ENCODE measurements around the gene HRH3.
A peak's percentile ranks its signal among the peaks of the same experiment; 100 is the strongest.

HRH3 gene

GRCh38 chr20:62219992-62220665, at the start of gene HRH3:
TSS of gene HRH3 (minus strand) at chr20:62220278. CDS start at chr20:62219970, 308 bp downstream.
- peak; percentile 69 for DNase-seq

- DNase-seq, result no peak
Observed at GRCh38 chr20:62269871-62270270, 49.8 kb upstream of the HRH3 start.

- DNase-seq, result no peak
Observed at GRCh38 chr20:62269378-62269777, 49.3 kb upstream of the HRH3 start.

GRCh38 chr20:62268228-62268900, 48.3 kb upstream of the HRH3 start:
- no peak for DNase-seq

- no peak for DNase-seq
Observed at GRCh38 chr20:62267543-62267942, 47.5 kb upstream of the HRH3 start.

GRCh38 chr20:62266851-62267250, 46.8 kb upstream of the HRH3 start:
- DNase-seq, result no peak

GRCh38 chr20:62266340-62266739, 46.3 kb upstream of the HRH3 start:
- DNase-seq, result no peak

GRCh38 chr20:62265365-62265764, 45.3 kb upstream of the HRH3 start:
- no peak for DNase-seq

GRCh38 chr20:62263396-62263795, 43.3 kb upstream of the HRH3 start:
- DNase-seq, result no peak

GRCh38 chr20:62262064-62262463, 42.0 kb upstream of the HRH3 start:
- DNase-seq, result no peak

GRCh38 chr20:62259294-62259565, 39.2 kb upstream of the HRH3 start:
- DNase-seq, result no peak

- DNase-seq, result no peak
Observed at GRCh38 chr20:62258499-62259293, 38.6 kb upstream of the HRH3 start.

- DNase-seq, result no peak
Observed at GRCh38 chr20:62255976-62256375, 35.9 kb upstream of the HRH3 start.

- no peak for DNase-seq
Observed at GRCh38 chr20:62254021-62254724, 34.1 kb upstream of the HRH3 start.

GRCh38 chr20:62253398-62253797, 33.3 kb upstream of the HRH3 start:
- DNase-seq, result no peak

GRCh38 chr20:62252342-62252966, 32.4 kb upstream of the HRH3 start:
- no peak for DNase-seq

GRCh38 chr20:62248890-62249560, 28.9 kb upstream of the HRH3 start:
- DNase-seq, result no peak

GRCh38 chr20:62246872-62247652, 27.0 kb upstream of the HRH3 start:
- no peak for DNase-seq

- no peak for DNase-seq
Observed at GRCh38 chr20:62246431-62246830, 26.4 kb upstream of the HRH3 start.

GRCh38 chr20:62245911-62246280, 25.8 kb upstream of the HRH3 start:
- DNase-seq, result no peak

- no peak for DNase-seq
Observed at GRCh38 chr20:62244644-62245108, 24.6 kb upstream of the HRH3 start.

All from activated CD8-positive, alpha-beta memory T cell treated with anti-CD3 and anti-CD28 coated beads, Interleukin-2, amount 50 U/mL, for 48 hours (primary cell).